ENCODE measurements around the gene IL10RA. TPM values are rescaled to one million over a fixed set of nuclear protein-coding genes. Genes with fewer than 3 reads are reported as not detected.
"Not testable (repeated sequence)": the region's sequence is repeated elsewhere in the genome, so short reads cannot be mapped to it uniquely, and the experiment has no call there.

Gene IL10RA
- polyA plus RNA-seq, 3 donors = 2.0 to 3.8 (median 2.5) TPM

GRCh38 chr11:117959438-117960149 lies 26.6 kb upstream of the IL10RA start:
- DNase-seq = no peak

GRCh38 chr11:117960406-117960805 lies 25.8 kb upstream of the IL10RA start:
- no peak for DNase-seq

GRCh38 chr11:117961896-117962295 lies 24.3 kb upstream of the IL10RA start:
- DNase-seq = no peak

GRCh38 chr11:117962826-117963225 lies 23.4 kb upstream of the IL10RA start:
- no peak for DNase-seq

GRCh38 chr11:117966908-117967307 lies 19.3 kb upstream of the IL10RA start:
- DNase-seq = no peak

- DNase-seq = no peak
Measured at GRCh38 chr11:117969160-117969991, 16.8 kb upstream of the IL10RA start.

- no peak for DNase-seq
Measured at GRCh38 chr11:117970400-117971024, 15.7 kb upstream of the IL10RA start.

- DNase-seq = no peak
Measured at GRCh38 chr11:117972044-117972443, 14.2 kb upstream of the IL10RA start.

GRCh38 chr11:117972629-117973502 lies 13.3 kb upstream of the IL10RA start:
- DNase-seq = peak; percentile 37

GRCh38 chr11:117973503-117973860 lies 12.7 kb upstream of the IL10RA start:
- no peak for DNase-seq

- DNase-seq = no peak
Measured at GRCh38 chr11:117976445-117976844, 9.7 kb upstream of the IL10RA start.

GRCh38 chr11:117977029-117977428 lies 9.2 kb upstream of the IL10RA start:
- DNase-seq = no peak

GRCh38 chr11:117977612-117978264 lies 8.5 kb upstream of the IL10RA start:
- not testable (repeated sequence) for DNase-seq

- not testable (repeated sequence) for DNase-seq
Measured at GRCh38 chr11:117978291-117978910, 7.8 kb upstream of the IL10RA start.

- DNase-seq = no peak
Measured at GRCh38 chr11:117978991-117979390, 7.2 kb upstream of the IL10RA start.

GRCh38 chr11:117979481-117980211 lies 6.5 kb upstream of the IL10RA start:
- DNase-seq = no peak

- DNase-seq = no peak
Measured at GRCh38 chr11:117980280-117980679, 5.9 kb upstream of the IL10RA start.

- no peak for DNase-seq
Measured at GRCh38 chr11:117980720-117981119, 5.5 kb upstream of the IL10RA start.

GRCh38 chr11:117983163-117983475 lies 3.1 kb upstream of the IL10RA start:
- no peak for DNase-seq

GRCh38 chr11:117984476-117984875 lies 1.7 kb upstream of the IL10RA start:
- no peak for DNase-seq

All from renal pelvis (tissue), 4 donors.